ENCODE measurements around the gene OMP.
"Not testable (repeated sequence)": the region's sequence is repeated elsewhere in the genome, so short reads cannot be mapped to it uniquely, and the experiment has no call there.

Gene OMP

DNA sequence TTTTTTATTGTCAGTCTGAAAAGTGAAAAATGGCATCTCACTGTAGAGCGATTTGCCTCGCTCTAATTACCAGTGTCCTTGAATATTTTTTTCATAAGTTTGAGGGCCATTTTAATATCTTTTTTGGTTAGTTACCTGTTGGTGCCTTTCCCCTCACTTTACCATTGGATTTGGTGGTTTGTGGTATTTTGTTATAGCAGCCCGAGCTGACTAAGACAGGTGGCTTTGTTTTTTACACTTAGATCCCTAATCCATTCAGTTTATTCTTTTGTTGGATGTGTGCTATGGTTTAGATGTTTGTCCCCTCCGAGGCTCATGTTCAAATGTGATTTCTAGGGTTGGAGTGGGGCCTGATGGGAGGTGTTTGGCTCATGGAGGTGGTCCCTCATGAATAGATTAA lies 42.4 kb upstream of the OMP start:
- no peaks in the 10 kb centered on the region for H3K36me3 ChIP-seq (ENCODE audit: control insufficient read depth in 2 of 2, insufficient read depth in 1 of 2, low read length in 2 of 2)
- TF ChIP-seq YY2 (tag by site-specific recombination; IDR thresholded peaks at IDR 0.05) (no peak), ZNF292 (tag by site-specific recombination; IDR thresholded peaks at IDR 0.05; ENCODE audit: borderline replicate concordance, low read depth) (no peak), ZNF843 (tag by site-specific recombination; IDR thresholded peaks at IDR 0.05) (no peak), ZNF544 (tag by site-specific recombination; IDR thresholded peaks at IDR 0.05) (no peak), ZNF768 (tag by site-specific recombination; IDR thresholded peaks at IDR 0.05) (no peak), ZBTB1 (tag by site-specific recombination; IDR thresholded peaks at IDR 0.05) (no peak)
- TF ChIP-seq, protein P1, sequence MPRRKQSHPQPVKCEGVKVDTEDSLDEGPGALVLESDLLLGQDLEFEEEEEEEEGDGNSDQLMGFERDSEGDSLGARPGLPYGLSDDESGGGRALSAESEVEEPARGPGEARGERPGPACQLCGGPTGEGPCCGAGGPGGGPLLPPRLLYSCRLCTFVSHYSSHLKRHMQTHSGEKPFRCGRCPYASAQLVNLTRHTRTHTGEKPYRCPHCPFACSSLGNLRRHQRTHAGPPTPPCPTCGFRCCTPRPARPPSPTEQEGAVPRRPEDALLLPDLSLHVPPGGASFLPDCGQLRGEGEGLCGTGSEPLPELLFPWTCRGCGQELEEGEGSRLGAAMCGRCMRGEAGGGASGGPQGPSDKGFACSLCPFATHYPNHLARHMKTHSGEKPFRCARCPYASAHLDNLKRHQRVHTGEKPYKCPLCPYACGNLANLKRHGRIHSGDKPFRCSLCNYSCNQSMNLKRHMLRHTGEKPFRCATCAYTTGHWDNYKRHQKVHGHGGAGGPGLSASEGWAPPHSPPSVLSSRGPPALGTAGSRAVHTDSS (tag by site-specific recombination; IDR thresholded peaks at IDR 0.05), result no peak
- POLR2A ChIA-PET, result no interaction called here
- no peaks in the 10 kb centered on the region for H3K4me1 ChIP-seq (ENCODE audit: control insufficient read depth, insufficient read depth, low read length)
- no peak overlapping the region for H3K4me3 ChIP-seq (ENCODE audit: low read depth, low read length)
- no peak overlapping the region for H3K27ac ChIP-seq (ENCODE audit: extremely low read depth, low read depth, low read length)
- no peaks in the 10 kb centered on the region for H3K9me3 ChIP-seq (ENCODE audit: control insufficient read depth, insufficient read depth, low read depth, low read length)
- CTCF ChIA-PET, result interaction anchor here (1.1 to 1.2 kb wide), 2 partner anchors 33 to 67 kb away, joined by 3 read pairs; partner anchors contain the start of gene MYO7A

DNA sequence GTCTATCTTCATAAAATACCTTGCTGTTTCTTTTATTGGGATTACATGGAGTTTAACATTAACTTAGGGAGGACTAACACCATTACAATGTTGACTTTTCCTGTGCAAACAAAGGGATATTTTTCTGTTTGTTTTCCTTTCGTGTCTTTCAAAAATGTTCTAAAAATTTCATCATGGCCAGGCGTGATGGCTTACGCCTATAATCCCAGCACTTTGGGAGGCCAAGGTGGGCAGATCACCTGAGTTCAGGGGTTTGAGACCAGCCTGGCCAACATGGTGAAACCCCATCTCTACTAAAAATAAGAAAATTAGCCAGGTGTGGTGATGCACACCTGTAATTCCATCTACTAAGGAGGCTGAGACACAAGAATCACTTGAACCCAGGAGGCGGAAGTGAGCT lies 41.4 kb upstream of the OMP start:
- H3K4me1 ChIP-seq (ENCODE audit: control insufficient read depth, insufficient read depth, low read length); H3K4me3 ChIP-seq (ENCODE audit: low read depth, low read length); H3K9me3 ChIP-seq (ENCODE audit: control insufficient read depth, insufficient read depth, low read depth, low read length); POLR2A ChIA-PET; H3K27ac ChIP-seq (ENCODE audit: extremely low read depth, low read depth, low read length); H3K36me3 ChIP-seq (ENCODE audit: control insufficient read depth in 2 of 2, insufficient read depth in 1 of 2, low read length in 2 of 2): not testable (repeated sequence)
- CTCF ChIA-PET, result interaction anchor here (1.1 to 1.2 kb wide), 2 partner anchors 32 to 66 kb away, joined by 3 read pairs; partner anchors contain the start of gene MYO7A

DNA sequence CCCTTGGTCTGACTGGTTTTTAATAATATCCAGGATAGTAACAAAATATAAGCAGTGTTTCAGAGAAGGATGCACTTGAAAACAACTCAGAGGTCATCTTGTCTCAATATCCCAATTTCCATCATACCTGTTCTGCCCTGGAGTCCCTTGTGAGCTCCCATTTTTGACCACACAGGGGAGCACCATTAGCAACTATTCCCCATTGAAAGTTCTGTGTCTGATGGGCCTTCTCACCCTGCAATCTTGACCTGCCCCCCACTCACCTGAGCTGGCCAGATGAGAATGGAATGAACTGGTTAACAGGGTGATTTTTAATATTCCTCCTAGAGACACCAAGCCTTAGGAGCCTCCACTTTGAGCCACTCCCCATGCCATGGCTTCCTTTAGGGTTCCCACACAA lies 39.7 kb upstream of the OMP start:
- no peak overlapping the region for H3K4me3 ChIP-seq (ENCODE audit: low read depth, low read length)
- POLR2A ChIA-PET, result no interaction called here
- H3K4me1 ChIP-seq (ENCODE audit: control insufficient read depth, insufficient read depth, low read length), result no peaks in the 10 kb centered on the region
- no peaks in the 10 kb centered on the region for H3K9me3 ChIP-seq (ENCODE audit: control insufficient read depth, insufficient read depth, low read depth, low read length)
- no peaks in the 10 kb centered on the region for H3K36me3 ChIP-seq (ENCODE audit: control insufficient read depth in 2 of 2, insufficient read depth in 1 of 2, low read length in 2 of 2)
- CTCF ChIA-PET, result interaction anchor here (1.0 to 2.0 kb wide), 5 partner anchors 9 to 64 kb away, joined by 3 to 14 read pairs (median 5); no protein-coding TSS in a partner anchor
- H3K27ac ChIP-seq (ENCODE audit: extremely low read depth, low read depth, low read length), result no peak overlapping the region
- TF ChIP-seq ZNF768 (tag by site-specific recombination; IDR thresholded peaks at IDR 0.05), result no peak
- no peak for TF ChIP-seq ZNF311 (tag by site-specific recombination; IDR thresholded peaks at IDR 0.05; ENCODE audit: borderline replicate concordance)
- TF ChIP-seq ZNF548 (tag by site-specific recombination; IDR thresholded peaks at IDR 0.05), result no peak
- no peak for TF ChIP-seq ZNF677 (tag by site-specific recombination; IDR thresholded peaks at IDR 0.05)
- TF ChIP-seq, protein P2, sequence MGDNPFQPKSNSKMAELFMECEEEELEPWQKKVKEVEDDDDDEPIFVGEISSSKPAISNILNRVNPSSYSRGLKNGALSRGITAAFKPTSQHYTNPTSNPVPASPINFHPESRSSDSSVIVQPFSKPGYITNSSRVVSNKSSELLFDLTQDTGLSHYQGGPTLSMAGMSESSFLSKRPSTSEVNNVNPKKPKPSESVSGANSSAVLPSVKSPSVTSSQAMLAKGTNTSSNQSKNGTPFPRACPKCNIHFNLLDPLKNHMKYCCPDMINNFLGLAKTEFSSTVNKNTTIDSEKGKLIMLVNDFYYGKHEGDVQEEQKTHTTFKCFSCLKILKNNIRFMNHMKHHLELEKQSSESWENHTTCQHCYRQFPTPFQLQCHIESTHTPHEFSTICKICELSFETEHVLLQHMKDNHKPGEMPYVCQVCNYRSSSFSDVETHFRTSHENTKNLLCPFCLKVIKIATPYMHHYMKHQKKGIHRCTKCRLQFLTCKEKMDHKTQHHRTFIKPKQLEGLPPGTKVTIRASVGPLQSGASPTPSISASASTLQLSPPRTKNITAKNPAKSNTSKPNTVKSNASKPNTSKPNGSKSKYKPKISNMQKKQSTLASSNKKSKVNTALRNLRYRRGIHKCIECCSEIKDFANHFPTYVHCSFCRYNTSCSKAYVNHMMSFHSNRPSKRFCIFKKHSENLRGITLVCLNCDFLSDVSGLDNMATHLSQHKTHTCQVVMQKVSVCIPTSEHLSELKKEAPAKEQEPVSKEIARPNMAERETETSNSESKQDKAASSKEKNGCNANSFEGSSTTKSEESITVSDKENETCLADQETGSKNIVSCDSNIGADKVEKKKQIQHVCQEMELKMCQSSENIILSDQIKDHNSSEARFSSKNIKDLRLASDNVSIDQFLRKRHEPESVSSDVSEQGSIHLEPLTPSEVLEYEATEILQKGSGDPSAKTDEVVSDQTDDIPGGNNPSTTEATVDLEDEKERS (tag by site-specific recombination; IDR thresholded peaks at IDR 0.05), result no peak
- no peak for TF ChIP-seq ZNF140 (tag by site-specific recombination; IDR thresholded peaks at IDR 0.05)
- no peak for TF ChIP-seq ZEB2 (tag by site-specific recombination; IDR thresholded peaks at IDR 0.05)
- TF ChIP-seq ZFP3 (tag by site-specific recombination; IDR thresholded peaks at IDR 0.05; ENCODE audit: low read depth), result no peak
- TF ChIP-seq BCL11B (tag by site-specific recombination; IDR thresholded peaks at IDR 0.05; ENCODE audit: low read depth), result no peak
- TF ChIP-seq ZNF174 (tag by site-specific recombination; IDR thresholded peaks at IDR 0.05), result no peak
- TF ChIP-seq ZNF19 (tag by site-specific recombination; IDR thresholded peaks at IDR 0.05; ENCODE audit: low read depth), result no peak
- TF ChIP-seq ZNF202 (tag by site-specific recombination; IDR thresholded peaks at IDR 0.05; ENCODE audit: borderline replicate concordance), result no peak
- no peak for TF ChIP-seq ZNF501 (tag by site-specific recombination; IDR thresholded peaks at IDR 0.05)
- no peak for TF ChIP-seq ZSCAN16 (tag by site-specific recombination; IDR thresholded peaks at IDR 0.05)
- TF ChIP-seq ZNF558 (tag by site-specific recombination; IDR thresholded peaks at IDR 0.05), result no peak
- TF ChIP-seq ZNF302 (tag by site-specific recombination; IDR thresholded peaks at IDR 0.05; ENCODE audit: low read depth), result no peak
- TF ChIP-seq ZNF10 (tag by site-specific recombination; IDR thresholded peaks at IDR 0.05), result no peak
- TF ChIP-seq, protein P3, sequence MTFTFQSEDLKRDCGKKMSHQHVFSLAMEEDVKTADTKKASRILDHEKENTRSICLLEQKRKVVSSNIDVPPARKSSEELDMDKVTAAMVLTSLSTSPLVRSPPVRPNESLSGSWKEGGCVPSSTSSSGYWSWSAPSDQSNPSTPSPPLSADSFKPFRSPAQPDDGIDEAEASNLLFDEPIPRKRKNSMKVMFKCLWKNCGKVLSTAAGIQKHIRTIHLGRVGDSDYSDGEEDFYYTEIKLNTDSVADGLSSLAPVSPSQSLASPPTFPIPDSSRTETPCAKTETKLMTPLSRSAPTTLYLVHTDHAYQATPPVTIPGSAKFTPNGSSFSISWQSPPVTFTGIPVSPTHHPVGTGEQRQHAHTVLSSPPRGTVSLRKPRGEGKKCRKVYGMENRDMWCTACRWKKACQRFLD (tag by site-specific recombination; IDR thresholded peaks at IDR 0.05), result no peak
